ENCODE results near the gene RAD54L.

- TF ChIP-seq CTCF (IDR thresholded peaks at IDR 0.05) = no peak
- TF ChIP-seq POLR2A (IDR thresholded peaks at IDR 0.05) = no peak
Measured at GRCh38 chr1:46215504-46215903, 32.1 kb upstream of the RAD54L start.
